Cardiac septum (tissue), 1 donor: ENCODE measurements around the gene NR2F1-AS1. TPM values are rescaled to one million over a fixed set of nuclear protein-coding genes. Genes with fewer than 3 reads are reported as not detected.
A peak's percentile ranks its signal among the peaks of the same experiment; 100 is the strongest.

Experiments
- DNase-seq: peaks from one replicate; pipeline ENCODE4 v3.0.0-alpha.2; 2020; ENCODE audit warnings: low spot score
- intact Hi-C: fragments of 100-400 bp; cut with DNase I; formaldehyde crosslinking; loops from one replicate; pipeline ENCODE4 v1.14.0; 2022
- long read RNA-seq: library from polyadenylated mRNA; unstranded; transcript quantifications from one replicate; pipeline ENCODE4 v2.0.0, GENCODE V29; 2021
- total RNA-seq: library from RNA; stranded (reverse); fragmentation: NEBNext Ultra II Directional; extraction: Animal tissue kit (Norgen Biotek cat#: 25700); gene quantifications from one replicate; pipeline ENCODE4 v1.2.1, GENCODE V29; 2021
- donor health status: DM: no; HTN: no; CAD: no.

Gene NR2F1-AS1
- 0.89 TPM for total RNA-seq
- long read RNA-seq = 0 reads

DNA sequence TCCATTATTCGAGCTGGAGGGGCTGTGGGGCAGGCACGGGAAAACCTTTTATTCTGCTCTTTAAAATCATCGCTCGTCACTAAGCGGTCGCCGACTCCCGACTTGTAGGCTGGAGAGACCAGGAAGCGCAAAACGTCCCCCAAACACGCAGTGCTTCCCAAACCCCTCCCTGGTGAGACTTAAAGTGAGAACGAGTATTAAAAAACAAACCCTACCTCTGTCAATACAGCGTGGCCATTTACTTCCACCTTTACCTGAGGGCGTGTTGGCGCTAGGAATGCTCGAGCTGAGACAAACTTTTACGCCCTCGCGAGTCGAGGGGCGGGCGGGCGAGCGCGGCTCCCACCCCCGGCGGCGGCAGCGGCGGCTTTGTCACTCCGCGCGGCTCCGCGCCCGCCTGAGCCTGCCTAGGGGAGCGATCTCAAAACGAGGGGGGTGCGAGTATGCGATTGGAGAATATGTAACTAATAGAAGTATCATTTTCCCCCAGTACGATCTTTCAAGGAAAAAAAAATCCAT, at the start of gene NR2F1-AS1:
NR2F1-AS1 (minus strand) TSS at position 293 of the 519 bp plus-strand sequence.
- DNase-seq = no peak
- intact Hi-C loops = loop anchor here (2.0 to 10.0 kb wide), 4 partner anchors 30 to 531 kb away; a partner anchor contains a TSS

DNA sequence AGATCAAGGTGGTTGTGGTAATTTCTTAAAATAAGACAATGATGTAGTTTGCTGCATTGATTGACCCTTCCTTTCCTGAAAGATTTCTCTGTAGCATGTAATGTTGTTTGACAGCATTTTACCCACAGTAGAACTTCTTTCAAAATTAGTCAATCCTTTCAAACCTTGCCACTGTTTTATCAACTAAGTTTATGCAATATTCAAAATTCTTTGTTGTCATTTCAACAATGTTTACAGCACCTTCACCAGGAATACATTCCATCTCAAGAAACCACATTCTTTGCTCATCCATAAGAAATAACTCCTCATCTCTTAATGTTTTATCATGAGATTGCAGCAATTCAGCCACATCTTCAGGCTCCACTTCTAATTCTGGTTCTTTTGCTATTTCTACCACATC, 45.8 kb upstream of the NR2F1-AS1 start:
- no peak for DNase-seq
- intact Hi-C loops = no loop called here

DNA sequence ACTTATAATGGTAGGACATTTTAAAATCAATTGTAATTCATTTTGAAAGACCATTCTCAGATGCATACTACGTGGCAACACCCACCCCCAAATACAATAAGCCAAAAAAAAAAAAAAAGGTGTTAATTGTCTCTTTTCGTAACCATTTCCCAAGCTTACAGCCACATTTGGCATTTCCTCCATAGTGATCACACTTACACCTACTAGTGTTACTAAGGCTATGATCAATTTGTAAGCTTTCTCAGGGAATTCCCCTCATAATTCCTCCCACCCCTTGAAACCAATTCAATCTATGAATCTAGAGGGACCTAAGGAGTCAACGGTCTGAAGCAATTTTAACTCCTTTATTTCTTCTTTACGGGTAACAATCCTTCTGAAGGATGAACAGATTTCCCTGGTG, 42.1 kb upstream of the NR2F1-AS1 start:
- DNase-seq = no peak
- intact Hi-C loops = loop anchor here (5.0 kb wide), 1 partner anchor 489 kb away; a partner anchor contains a TSS

DNA sequence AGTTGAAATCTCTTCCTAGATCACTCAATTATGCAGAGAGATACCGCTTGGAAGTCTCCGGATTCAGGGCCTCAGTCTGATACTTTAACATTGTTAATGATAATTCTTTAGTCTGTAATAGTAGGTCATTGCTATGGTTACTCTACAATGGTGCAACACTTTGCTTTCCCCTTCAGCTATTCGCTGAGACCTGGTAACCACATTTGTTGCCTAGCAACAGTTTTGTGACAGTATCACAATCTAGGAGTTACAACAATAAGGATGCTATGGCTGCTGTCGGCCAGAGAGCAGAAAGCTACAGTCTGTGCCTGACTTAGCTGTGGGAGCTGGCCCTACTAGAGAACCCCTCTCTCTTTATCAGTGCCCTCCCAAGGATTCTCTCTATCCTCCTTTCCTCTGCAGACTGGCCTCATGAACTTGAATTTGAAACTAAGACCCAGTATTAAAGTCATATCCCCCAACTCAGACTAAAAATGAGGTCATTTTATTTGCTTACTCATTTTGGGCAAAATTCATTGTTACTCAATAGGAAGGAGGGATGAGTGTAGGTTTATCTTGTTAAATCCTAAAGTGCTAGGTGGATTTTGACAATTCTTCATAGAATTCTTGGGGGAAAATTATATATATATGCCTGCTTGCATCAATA, 41.3 kb upstream of the NR2F1-AS1 start:
- DNase-seq = no peak
- intact Hi-C loops = loop anchor here (5.0 kb wide), 1 partner anchor 490 kb away; a partner anchor contains a TSS

DNA sequence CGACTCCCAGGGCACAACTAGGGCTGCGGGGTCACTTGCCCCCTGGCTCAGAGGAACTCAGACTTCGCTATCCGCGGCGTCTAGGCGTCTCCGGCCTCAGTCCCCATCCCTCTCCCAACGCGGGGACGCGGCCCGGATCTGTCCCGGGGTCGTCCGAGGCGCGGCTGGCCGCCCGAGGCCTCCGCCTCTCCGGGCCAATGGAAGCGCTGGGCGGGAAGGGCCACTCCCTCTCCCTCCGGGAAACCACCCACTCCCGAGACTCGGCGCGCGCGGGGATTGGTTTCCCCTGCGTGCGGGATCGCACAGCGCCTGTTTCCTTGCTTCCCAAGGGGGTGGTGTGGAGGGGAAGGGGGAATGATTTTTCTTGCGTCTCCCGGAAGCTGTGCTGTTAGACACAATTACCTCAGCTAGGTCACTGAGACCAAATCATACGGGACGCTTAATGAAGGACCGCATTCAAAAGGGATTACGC, 40.3 kb upstream of the NR2F1-AS1 start:
- intact Hi-C loops = loop anchor here (5.0 kb wide), 1 partner anchor 491 kb away; a partner anchor contains a TSS
- DNase-seq = peak; percentile 88

DNA sequence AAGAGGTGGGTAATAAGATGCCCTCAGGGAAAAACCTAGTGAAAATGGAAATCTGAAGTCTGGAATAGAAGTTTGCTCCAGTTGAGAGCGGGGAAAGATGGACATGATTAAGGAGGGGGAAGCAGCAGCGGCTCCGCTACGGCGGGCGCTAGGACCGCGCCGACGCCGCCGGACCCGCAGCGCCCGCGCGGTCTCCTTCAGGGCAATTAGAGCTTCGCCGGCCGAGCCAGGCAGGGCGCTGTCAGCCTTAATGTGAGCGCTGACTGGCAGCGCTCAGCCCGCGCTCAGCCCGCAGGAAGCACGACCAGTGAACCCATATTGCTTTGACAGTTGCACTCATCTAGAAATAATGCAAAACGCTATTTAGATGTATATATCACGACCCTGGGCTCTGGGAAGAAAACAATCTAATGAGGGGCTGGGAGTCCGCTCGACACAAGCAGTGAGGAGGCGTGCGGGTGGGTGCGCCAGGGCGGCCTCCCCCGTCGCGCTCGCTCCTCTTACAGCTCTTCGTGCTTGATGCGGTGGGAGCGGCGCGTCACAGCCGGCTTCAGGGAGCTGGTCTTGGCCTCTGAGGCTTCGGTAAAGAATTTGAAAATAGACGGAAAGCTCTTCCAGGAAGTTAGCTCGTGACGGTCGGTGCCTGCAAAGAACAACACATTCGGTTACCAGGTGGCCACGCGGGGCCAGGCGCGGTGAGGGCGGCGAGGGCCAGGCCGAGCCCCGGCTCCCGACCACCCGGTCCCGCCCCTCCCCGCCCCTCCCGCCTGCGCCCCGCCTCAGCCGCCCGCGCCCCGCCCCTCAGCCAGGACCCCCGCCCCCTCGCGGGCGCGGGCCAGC, 39.7 kb upstream of the NR2F1-AS1 start:
- intact Hi-C loops = loop anchor here (5.0 kb wide), 1 partner anchor 492 kb away; a partner anchor contains a TSS
- peak; percentile 84 for DNase-seq

DNA sequence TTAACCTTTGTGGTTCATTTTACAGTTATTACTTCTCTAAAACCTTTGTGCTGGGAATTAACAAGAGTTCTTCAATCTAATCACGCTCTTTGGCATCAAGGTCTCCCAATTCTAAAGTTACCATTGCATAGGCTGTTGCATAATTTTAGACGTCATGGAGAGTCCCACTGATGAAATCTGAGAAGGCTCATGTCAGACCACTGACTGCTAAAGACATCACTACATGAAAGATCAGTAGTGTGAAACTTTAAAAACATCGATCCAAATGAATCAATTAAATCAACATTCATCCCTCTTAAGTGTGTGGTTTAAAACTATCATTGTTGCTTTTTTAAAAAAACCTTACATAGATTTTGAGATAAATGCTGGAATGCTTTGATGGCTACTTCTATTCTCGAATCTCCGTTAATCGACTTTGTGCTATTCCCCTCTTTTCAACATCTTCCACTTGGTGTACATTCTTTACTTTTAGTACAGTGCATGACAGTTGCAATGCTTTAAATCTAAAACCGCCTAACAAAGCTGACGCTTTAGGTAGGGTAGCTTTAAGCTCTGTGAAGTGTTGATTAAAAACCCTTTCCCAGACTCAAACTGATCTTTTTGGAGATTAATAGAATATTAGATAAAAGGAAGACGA, 35.6 kb upstream of the NR2F1-AS1 start:
- no peak for DNase-seq
- intact Hi-C loops = no loop called here

DNA sequence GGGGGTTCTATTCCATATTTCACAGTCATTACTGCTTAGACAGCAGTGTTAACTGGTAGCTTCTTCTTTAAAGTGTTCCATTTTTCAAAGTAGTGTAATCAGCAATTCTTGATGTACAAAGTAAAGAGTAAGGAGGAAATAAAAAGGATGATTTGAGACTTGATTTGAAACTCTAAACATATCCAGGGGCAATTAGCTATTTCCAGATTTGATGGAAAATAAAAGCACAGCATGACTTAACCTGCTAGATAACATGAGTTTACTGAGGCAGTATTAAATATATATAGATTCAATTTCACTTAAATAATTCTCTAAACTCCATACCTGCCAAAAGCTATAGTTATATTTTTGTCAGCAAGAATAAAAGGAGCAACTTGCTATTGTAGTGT, 31.8 kb upstream of the NR2F1-AS1 start:
- intact Hi-C loops = no loop called here
- no peak for DNase-seq

DNA sequence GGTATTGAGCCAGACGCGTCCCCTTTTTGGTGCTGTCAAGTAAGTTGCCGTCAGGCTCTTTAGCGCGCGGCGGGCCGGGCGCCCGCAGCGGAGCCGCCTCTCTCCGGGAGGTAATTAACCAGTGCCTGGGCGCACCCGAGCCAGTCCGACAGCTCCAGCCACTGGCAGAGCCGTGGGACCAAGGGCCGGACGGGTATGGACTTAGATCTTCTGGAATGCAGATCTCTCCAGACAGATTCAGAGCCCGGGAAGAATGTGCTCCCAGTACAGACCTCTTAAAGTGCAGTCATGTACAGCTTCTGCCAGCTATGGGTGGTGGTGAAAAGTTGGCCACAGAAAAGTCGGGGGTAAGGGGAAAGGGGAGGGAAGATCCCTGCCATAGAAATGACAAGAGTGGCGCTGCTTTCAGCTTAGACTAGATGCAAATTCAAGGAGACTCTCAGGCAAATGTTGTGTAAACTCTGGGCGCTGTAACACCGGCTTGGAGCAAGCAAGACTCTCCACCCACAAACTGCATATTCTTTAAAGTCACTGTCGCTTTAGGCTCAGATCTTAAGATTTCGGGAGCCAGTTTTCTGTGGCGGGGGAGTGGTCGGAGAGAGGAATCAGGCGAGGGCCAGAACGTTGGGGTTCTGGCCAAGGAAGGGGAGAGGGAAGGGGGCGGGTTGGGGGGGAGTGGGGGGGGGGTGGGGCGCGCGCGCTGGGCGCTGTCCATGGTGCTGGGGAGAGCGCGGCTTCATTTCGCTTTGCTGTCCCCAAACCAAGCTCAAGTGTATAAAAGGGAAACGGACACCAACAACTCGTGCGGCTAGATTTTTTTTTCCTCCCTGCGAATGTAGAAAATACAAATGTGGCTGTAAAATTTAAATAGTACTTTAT, 31.2 kb upstream of the NR2F1-AS1 start:
- intact Hi-C loops = loop anchor here (2.0 kb wide), 1 partner anchor 31 kb away; the partner anchor contains the start of gene NR2F1-AS1
- DNase-seq = no peak

DNA sequence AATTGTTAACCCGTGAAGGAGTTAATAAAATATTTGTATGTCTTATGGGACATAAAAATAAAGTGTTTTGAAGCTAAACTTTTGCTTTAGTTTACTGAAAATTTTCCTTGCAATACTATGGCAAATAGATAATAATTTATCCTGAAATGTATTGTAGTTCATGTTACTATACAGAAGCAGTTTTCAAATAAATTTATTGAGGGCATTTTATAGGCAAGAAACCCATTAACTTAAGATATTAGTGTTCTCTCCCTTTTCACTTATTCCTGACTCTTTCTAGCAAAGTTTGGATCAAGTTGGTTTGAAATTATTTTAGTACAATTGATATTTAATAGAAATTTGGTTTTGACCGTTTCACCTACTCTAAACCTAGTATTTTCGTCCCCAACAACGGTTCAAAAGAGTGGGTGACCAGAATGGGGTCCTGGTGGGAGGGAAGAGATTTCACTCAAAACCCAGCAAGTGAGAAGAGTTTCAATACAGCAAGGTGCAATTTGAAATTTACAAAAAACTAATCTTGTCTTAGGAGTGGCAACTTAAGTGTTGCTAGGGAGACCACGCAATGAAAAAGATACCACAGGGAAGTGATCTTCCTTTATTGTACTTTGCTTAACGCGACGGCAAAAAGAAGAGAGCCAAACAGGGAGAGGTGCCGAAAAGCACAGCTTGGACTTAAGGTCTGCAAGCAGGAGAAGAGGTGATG, 30.4 kb upstream of the NR2F1-AS1 start:
- DNase-seq = no peak
- intact Hi-C loops = loop anchor here (2.0 kb wide), 1 partner anchor 31 kb away; the partner anchor contains the start of gene NR2F1-AS1

DNA sequence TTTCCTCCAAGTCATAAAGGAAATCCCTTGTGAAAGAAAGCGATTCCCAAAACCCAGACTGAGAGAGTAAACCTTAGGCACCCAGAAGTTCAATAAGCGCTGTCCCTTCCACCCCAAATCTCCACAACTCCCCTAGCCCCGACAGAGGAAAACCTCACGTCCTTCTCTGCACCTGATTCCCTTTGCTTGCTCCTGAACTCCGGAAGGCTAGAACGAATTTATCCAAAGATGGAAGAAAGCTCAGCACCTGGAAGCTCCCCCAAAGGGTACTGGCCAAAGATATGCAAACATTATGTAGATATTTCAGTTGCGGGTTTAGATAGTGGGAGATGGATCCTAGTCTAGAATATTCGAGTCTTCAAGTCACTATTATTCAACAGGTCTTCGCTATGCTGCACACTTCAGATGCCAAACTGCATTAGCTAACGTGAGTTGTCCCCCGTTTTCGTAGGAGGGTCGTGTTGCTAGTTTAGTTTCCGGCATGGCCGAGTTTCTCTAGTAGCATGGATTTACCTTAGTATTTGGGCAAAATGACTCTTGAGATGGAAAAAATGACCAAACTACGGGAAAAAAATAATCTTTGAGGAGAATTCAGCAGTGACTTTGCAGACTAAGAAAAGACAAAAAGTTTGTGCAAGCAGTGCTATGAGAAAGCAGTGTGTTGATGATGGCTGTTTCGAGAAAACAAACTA, 29.7 kb upstream of the NR2F1-AS1 start:
- DNase-seq = no peak
- intact Hi-C loops = loop anchor here (2.0 kb wide), 1 partner anchor 30 kb away; the partner anchor contains the start of gene NR2F1-AS1

DNA sequence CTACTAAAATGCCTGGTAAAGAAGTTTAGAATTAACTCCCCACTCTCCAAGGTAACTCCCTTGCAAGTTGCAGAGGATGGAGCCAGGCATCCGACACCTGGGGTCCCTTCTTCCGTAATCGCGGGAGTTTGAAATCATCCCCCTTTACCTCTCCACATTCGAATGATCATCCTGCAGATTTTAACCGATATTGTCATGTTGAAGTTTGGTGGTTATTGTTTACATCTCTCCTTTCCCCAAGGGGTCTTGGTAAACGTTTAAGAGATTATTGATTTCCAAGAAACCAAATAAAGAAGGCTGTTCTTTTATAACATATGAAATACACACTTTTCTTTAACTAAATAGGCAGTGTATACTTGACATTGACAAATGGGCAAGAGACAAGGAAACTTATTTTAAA, 28.7 kb upstream of the NR2F1-AS1 start:
- intact Hi-C loops = loop anchor here (2.0 kb wide), 2 partner anchors 29 to 191 kb away; partner anchors contain the start of gene NR2F1-AS1
- DNase-seq = no peak

DNA sequence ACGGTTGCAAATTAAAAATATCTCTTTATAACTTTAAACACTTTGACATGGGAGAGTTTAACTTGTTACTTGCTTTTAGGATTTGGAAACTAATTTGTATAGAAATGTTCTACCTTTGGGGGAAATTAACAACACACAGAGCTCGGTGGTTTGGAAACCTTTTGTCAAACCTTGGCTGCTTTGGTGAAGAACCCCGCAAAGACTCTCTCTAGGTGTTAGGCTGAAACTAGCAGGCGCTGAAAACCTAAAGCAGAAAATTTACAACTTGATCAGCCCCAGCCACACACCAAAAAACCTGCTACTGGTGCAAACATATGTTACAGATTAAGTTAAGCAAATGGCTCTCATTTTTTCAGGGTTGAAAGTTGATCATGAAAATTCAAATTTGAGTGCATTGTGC, 27.8 kb upstream of the NR2F1-AS1 start:
- intact Hi-C loops = loop anchor here (2.0 kb wide), 1 partner anchor 192 kb away; no protein-coding TSS in a partner anchor
- DNase-seq = no peak

DNA sequence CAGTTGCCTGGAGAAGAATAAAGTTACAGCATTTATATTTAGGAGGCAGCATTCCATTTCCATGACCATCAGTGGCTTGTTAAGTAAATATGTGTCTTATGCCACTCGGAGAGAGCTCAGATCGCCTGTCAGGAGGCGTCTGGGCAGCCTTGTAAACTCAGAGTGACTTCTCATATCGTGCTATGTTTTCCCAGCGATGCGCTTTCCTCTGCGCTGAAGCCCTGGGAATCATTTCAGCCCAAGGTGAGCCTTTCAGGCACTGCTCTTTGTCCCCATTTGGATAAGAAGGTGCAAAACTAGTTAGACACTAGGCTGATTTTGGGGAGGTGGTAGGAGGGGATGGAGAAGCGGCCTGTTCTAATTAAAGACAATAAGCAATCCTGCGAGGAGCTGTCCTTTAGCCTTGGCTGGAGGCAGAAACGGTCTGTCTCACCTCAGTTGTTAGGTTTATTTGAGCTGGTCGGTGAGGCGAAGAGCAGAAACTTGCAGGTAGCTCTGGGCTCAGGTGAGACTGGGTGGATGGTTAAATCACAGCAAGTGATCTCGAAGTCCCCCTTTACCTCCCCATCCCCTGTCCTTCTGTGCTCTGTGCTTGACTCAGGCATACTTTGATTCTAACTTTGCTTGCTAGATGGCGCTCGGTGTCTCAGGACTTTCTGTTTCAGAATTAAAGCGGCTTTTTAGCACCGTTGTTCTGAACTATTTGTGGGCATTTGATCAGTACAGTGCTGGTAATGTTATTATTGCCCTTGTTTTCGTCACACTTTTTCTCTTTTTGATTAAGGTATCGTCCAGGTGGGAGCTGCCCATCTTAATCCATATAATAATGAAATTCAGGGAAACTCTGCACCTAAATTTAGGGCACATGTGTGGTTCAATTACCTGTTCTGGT, 26.6 kb upstream of the NR2F1-AS1 start:
- intact Hi-C loops = loop anchor here (2.0 kb wide), 1 partner anchor 193 kb away; no protein-coding TSS in a partner anchor
- DNase-seq = no peak

DNA sequence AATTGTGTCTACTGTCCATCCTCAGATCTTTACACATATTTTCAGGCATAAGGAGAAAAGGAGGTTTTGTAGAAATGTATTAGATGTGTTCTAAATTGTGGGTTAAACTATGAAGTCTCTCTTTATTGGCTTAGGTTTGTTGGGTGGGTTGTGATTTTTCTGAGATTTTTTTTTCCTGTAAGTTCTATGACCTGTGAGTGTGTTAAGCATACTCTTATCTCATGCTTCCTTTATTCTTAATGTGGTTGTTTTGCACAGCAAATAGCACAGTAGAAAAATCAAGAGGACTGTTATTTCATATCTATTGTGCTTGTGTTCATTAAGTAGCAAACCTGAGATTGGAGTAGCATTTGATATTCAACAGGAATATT, 25.3 kb upstream of the NR2F1-AS1 start:
- intact Hi-C loops = no loop called here
- no peak for DNase-seq
